ENCODE results near the gene MIOS. TPM values are rescaled to one million over a fixed set of nuclear protein-coding genes. Genes with fewer than 3 reads are reported as not detected.

The MIOS gene
- total and polyA plus RNA-seq, 9 of the 15 experiments (the other 6 are each of a cell fraction or from before 2014, with no cell fraction given), result 7.8 to 47.8 (median 30.6) TPM

DNA sequence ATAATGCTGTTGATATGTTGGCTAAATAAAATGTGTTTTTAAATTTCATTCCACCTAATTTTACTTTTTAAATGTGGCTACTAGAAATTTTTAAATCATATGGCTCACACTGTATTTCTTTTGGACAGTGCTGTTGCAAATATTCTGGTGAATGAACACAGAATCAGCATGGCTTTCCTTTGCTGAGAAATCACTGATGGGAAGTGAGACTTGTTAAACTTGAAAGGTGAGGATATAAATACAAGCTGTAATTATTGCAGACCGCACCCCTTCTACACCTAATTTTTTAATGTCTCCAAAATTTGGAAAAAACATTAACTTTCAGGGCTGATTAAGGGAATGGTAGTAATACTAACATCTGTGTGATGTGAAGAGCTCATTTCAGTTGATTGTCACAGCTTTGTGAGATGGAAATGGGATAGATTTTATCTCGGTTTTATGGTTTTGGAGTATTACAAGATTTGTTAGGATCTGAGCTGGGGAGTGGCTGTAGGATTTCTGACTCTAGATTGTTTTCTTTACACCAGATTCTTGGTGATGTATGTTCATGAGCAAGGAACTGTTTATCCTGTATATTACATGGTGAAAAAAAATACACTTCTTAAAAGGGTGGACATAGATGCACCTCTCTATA lies 1.3 kb downstream of the MIOS start (continued):
- TF ChIP-seq, protein P1, sequence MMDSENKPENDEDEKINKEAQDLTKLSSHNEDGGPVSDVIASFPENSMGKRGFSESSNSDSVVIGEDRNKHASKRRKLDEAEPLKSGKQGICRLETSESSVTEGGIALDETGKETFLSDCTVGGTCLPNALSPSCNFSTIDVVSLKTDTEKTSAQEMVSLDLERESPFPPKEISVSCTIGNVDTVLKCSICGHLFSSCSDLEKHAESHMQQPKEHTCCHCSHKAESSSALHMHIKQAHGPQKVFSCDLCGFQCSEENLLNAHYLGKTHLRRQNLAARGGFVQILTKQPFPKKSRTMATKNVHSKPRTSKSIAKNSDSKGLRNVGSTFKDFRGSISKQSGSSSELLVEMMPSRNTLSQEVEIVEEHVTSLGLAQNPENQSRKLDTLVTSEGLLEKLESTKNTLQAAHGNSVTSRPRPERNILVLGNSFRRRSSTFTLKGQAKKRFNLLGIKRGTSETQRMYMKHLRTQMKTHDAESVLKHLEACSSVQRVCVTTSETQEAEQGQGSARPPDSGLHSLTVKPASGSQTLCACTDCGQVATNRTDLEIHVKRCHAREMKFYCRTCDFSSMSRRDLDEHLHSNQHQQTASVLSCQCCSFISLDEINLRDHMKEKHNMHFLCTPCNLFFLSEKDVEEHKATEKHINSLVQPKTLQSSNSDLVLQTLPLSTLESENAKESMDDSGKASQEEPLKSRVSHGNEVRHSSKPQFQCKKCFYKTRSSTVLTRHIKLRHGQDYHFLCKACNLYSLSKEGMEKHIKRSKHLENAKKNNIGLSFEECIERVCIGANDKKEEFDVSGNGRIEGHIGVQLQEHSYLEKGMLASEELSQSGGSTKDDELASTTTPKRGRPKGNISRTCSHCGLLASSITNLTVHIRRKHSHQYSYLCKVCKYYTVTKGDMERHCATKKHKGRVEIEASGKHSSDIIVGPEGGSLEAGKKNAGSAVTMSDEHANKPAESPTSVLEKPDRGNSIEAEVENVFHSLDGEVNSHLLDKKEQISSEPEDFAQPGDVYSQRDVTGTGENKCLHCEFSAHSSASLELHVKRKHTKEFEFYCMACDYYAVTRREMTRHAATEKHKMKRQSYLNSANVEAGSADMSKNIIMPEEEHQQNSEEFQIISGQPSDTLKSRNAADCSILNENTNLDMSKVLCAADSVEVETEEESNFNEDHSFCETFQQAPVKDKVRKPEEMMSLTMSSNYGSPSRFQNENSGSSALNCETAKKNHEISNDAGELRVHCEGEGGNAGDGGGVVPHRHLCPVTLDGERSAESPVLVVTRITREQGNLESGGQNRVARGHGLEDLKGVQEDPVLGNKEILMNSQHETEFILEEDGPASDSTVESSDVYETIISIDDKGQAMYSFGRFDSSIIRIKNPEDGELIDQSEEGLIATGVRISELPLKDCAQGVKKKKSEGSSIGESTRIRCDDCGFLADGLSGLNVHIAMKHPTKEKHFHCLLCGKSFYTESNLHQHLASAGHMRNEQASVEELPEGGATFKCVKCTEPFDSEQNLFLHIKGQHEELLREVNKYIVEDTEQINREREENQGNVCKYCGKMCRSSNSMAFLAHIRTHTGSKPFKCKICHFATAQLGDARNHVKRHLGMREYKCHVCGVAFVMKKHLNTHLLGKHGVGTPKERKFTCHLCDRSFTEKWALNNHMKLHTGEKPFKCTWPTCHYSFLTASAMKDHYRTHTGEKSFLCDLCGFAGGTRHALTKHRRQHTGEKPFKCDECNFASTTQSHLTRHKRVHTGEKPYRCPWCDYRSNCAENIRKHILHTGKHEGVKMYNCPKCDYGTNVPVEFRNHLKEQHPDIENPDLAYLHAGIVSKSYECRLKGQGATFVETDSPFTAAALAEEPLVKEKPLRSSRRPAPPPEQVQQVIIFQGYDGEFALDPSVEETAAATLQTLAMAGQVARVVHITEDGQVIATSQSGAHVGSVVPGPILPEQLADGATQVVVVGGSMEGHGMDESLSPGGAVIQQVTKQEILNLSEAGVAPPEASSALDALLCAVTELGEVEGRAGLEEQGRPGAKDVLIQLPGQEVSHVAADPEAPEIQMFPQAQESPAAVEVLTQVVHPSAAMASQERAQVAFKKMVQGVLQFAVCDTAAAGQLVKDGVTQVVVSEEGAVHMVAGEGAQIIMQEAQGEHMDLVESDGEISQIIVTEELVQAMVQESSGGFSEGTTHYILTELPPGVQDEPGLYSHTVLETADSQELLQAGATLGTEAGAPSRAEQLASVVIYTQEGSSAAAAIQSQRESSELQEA (IDR thresholded peaks at IDR 0.05; ENCODE audit: low read depth), result no peak
- no peak for TF ChIP-seq ZBTB7A (IDR thresholded peaks at IDR 0.05; ENCODE audit: borderline replicate concordance, control insufficient read depth, low read depth, low read length)
- TF ChIP-seq ZFX (CRISPR knock-in tag; IDR thresholded peaks at IDR 0.05), result no peak
- no peak for TF ChIP-seq HNRNPH1 (optimal IDR thresholded peaks at IDR 0.05; ENCODE audit: low read depth, low read length)
- no peak for TF ChIP-seq MEF2D (tag; conservative IDR thresholded peaks at IDR 0.05; ENCODE audit: low read depth)
- no peak for TF ChIP-seq ZNF12 (CRISPR knock-in tag; IDR thresholded peaks at IDR 0.05)
- TF ChIP-seq, protein P2, sequence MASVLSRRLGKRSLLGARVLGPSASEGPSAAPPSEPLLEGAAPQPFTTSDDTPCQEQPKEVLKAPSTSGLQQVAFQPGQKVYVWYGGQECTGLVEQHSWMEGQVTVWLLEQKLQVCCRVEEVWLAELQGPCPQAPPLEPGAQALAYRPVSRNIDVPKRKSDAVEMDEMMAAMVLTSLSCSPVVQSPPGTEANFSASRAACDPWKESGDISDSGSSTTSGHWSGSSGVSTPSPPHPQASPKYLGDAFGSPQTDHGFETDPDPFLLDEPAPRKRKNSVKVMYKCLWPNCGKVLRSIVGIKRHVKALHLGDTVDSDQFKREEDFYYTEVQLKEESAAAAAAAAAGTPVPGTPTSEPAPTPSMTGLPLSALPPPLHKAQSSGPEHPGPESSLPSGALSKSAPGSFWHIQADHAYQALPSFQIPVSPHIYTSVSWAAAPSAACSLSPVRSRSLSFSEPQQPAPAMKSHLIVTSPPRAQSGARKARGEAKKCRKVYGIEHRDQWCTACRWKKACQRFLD (CRISPR knock-in tag; IDR thresholded peaks at IDR 0.05), result no peak

Data from K562 (cell line).